ENCODE results near the gene TLK2. TPM values are rescaled to one million over a fixed set of nuclear protein-coding genes. Genes with fewer than 3 reads are reported as not detected.

The TLK2 gene
- total RNA-seq, 2 experiments from 2014 or later, result 36.6 to 58.9 TPM

DNA sequence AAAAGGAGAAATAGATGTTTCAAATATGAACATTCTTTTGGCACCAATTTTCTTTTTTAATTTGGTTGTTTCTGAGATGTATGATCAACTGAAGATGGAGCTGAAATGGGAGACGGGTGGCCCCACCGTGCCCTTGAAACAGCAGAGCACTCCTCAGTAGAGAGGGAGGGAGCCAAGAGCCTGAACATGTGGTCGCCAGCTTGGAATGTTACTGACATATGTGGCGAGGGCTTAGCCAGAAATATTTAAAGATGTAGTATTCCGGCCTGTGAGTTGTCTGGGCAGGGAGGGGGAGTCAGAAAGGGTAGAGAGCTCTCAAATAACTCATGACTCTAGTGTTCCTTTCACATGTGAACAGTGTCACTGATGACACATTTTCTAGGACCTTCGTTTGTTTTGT is 135.5 kb downstream of the TLK2 start:
- Histone ChIP-seq H3K27ac (ENCODE audit: low read depth, low read length, poor library complexity, severe bottlenecking) (no peak overlapping the region), H4K20me1 (ENCODE audit: insufficient read depth, low read length) (no peaks in the 10 kb centered on the region), H3K4me3 (ENCODE audit: low read depth, low read length, poor library complexity, severe bottlenecking) (no peak overlapping the region), H2AFZ (ENCODE audit: low read length) (no peak overlapping the region), H3K36me3 (ENCODE audit: insufficient read depth, low read length) (peaks cover 57% of the 10 kb centered on the region), H3K4me2 (ENCODE audit: low read length) (no peak overlapping the region), H3K9me2 (ENCODE audit: insufficient read depth, low read length) (no peaks in the 10 kb centered on the region), H3K4me1 (ENCODE audit: insufficient read depth, low read length, poor library complexity, severe bottlenecking) (no peaks in the 10 kb centered on the region), H3K9me3 (ENCODE audit: low read length) (no peaks in the 10 kb centered on the region), H3K79me2 (ENCODE audit: insufficient read depth, low read depth, low read length) (no peaks in the 10 kb centered on the region)
- ChIA-PET CTCF (ENCODE audit: unreplicated experiment) (no interaction called here), POLR2A (interaction anchor here (0.6 to 0.7 kb wide), 2 partner anchors 14 to 733 kb away, joined by 3 to 4 read pairs; no protein-coding TSS in a partner anchor)
- BruUV-seq (replicated peaks), result no TSS peak
- TF ChIP-seq, protein P1, sequence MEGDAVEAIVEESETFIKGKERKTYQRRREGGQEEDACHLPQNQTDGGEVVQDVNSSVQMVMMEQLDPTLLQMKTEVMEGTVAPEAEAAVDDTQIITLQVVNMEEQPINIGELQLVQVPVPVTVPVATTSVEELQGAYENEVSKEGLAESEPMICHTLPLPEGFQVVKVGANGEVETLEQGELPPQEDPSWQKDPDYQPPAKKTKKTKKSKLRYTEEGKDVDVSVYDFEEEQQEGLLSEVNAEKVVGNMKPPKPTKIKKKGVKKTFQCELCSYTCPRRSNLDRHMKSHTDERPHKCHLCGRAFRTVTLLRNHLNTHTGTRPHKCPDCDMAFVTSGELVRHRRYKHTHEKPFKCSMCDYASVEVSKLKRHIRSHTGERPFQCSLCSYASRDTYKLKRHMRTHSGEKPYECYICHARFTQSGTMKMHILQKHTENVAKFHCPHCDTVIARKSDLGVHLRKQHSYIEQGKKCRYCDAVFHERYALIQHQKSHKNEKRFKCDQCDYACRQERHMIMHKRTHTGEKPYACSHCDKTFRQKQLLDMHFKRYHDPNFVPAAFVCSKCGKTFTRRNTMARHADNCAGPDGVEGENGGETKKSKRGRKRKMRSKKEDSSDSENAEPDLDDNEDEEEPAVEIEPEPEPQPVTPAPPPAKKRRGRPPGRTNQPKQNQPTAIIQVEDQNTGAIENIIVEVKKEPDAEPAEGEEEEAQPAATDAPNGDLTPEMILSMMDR (conservative IDR thresholded peaks at IDR 0.05; ENCODE audit: low read length), result no peak
- no peak for TF ChIP-seq EZH2phosphoT487 (IDR thresholded peaks at IDR 0.05; ENCODE audit: borderline replicate concordance, low read depth, low read length)
- DNase-seq (ENCODE audit: low spot score), result no peak
- intact Hi-C loops (cut with micrococcal nuclease; ENCODE audit: unreplicated experiment), result no loop called here

DNA sequence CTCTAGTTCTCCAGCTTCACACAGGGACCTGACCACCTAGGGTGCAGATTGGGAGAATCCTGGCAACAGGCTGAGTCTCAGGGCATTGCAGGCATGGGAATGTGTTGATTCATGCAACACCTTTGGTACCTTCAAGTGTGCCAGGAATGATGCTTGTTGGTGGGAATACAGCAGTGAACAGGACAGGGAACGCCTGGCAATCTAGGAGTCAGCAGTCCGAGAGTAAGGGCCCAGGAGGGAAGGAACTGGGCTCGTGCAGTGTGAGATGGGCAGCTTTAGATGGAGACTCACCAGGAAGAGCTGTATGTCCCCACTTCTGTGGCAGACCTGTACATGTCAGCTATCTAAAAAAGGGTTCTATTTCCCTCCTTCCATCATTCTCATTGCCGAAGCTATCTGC is 136.9 kb downstream of the TLK2 start:
- CTCF ChIA-PET (ENCODE audit: unreplicated experiment), result no interaction called here
- TF ChIP-seq EZH2phosphoT487 (IDR thresholded peaks at IDR 0.05; ENCODE audit: borderline replicate concordance, low read depth, low read length), result no peak
- TF ChIP-seq, protein P1 (conservative IDR thresholded peaks at IDR 0.05; ENCODE audit: low read length), result no peak
- POLR2A ChIA-PET, result interaction anchor here (0.6 kb wide), 1 partner anchor 31 kb away, joined by 3 read pairs; no protein-coding TSS in a partner anchor
- Histone ChIP-seq H2AFZ (ENCODE audit: low read length) (no peak overlapping the region), H3K79me2 (ENCODE audit: insufficient read depth, low read depth, low read length) (no peaks in the 10 kb centered on the region), H3K36me3 (ENCODE audit: insufficient read depth, low read length) (peaks cover 44% of the 10 kb centered on the region), H3K9me3 (ENCODE audit: low read length) (no peaks in the 10 kb centered on the region), H3K27ac (ENCODE audit: low read depth, low read length, poor library complexity, severe bottlenecking) (no peak overlapping the region), H4K20me1 (ENCODE audit: insufficient read depth, low read length) (no peaks in the 10 kb centered on the region), H3K4me1 (ENCODE audit: insufficient read depth, low read length, poor library complexity, severe bottlenecking) (no peaks in the 10 kb centered on the region), H3K9me2 (ENCODE audit: insufficient read depth, low read length) (no peaks in the 10 kb centered on the region), H3K4me2 (ENCODE audit: low read length) (no peak overlapping the region), H3K4me3 (ENCODE audit: low read depth, low read length, poor library complexity, severe bottlenecking) (no peak overlapping the region)
- BruUV-seq (replicated peaks), result no TSS peak
- intact Hi-C loops (cut with micrococcal nuclease; ENCODE audit: unreplicated experiment), result no loop called here
- no peak for DNase-seq (ENCODE audit: low spot score)

DNA sequence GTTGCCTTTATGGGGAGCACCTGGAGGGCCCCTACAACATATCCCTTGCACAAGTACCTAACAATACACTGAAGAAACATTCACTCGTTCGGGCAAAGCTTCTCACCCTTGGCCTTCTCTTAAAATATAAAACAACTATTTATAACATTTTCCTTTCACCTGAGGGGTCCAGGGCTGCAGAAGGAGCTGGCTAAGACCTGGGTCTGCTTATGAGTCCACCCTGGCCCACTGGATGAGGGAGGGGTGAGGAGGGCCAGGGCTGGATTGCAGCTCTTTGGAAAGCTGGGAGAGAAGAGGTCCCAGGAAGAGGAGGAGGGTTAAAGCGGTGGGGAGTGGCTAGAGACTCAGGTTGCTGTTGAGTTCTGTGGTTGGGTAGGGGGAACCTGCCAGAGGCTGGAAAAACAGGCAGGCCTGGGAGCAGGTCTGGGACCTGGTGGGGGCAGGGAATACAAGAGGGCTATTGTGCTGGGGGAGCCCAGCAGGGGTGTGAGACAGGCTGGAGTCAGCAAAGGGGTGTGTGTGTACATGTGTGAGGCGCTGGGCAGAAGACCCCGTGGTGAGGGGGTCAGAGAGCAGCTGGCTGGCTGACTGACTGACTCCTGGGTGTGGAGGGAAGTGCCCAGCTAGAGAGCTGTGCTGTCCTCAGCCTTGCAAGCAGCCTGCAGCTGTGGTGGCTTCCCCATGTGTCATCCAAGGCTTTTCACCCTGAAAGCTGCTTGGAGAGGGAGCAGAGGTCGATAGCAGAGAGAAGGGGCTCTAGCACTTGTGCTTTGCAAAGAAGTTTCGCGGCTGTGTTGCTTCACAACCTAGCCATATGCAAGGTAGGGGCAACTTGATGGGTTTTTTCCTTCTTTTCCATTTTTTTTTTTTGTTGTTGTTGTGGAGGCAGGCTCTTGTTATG is 138.6 kb downstream of the TLK2 start:
- Histone ChIP-seq H4K20me1 (ENCODE audit: insufficient read depth, low read length) (no peaks in the 10 kb centered on the region), H3K27ac (ENCODE audit: low read depth, low read length, poor library complexity, severe bottlenecking) (no peak overlapping the region)

More for the DNA sequence above, 138.6 kb downstream of the TLK2 start:
- H3K9me2 ChIP-seq (ENCODE audit: insufficient read depth, low read length), result no peaks in the 10 kb centered on the region
- H3K4me2 ChIP-seq (ENCODE audit: low read length), result no peak overlapping the region
- POLR2A ChIA-PET, result no interaction called here
- H3K9me3 ChIP-seq (ENCODE audit: low read length), result no peaks in the 10 kb centered on the region
- DNase-seq (ENCODE audit: low spot score), result no peak
- TF ChIP-seq EZH2phosphoT487 (IDR thresholded peaks at IDR 0.05; ENCODE audit: borderline replicate concordance, low read depth, low read length), result no peak
- TF ChIP-seq, protein P1 (conservative IDR thresholded peaks at IDR 0.05; ENCODE audit: low read length), result no peak
- peaks cover 28% of the 10 kb centered on the region for H3K36me3 ChIP-seq (ENCODE audit: insufficient read depth, low read length)
- BruUV-seq (replicated peaks), result no TSS peak
- H3K79me2 ChIP-seq (ENCODE audit: insufficient read depth, low read depth, low read length), result no peaks in the 10 kb centered on the region
- CTCF ChIA-PET (ENCODE audit: unreplicated experiment), result no interaction called here
- intact Hi-C loops (cut with micrococcal nuclease; ENCODE audit: unreplicated experiment), result no loop called here
- no peak overlapping the region for H3K4me3 ChIP-seq (ENCODE audit: low read depth, low read length, poor library complexity, severe bottlenecking)
- H2AFZ ChIP-seq (ENCODE audit: low read length), result no peak overlapping the region
- H3K4me1 ChIP-seq (ENCODE audit: insufficient read depth, low read length, poor library complexity, severe bottlenecking), result no peaks in the 10 kb centered on the region

Measured in OCI-LY7 (cell line).